Common myeloid progenitor, CD34-positive (primary cell): ENCODE results near the gene RALGPS2.

Experiments used
- CTCF ChIA-PET: fragments of 350-600 bp; sonication (Branson Sonifier 250); formaldehyde crosslinking; loops from one replicate; lab custom pipeline; 2021; ENCODE audit warnings: antibody characterized with exemption; lab: Charles Lee
- POLR2A ChIA-PET: fragments of 350-600 bp; sonication (Branson Sonifier 250); formaldehyde crosslinking; loops from one replicate; lab custom pipeline; 2021; ENCODE audit warnings: antibody characterized with exemption; lab: Charles Lee
- DNase-seq, 3 donors: peaks; one replicate each; pipeline versions ENCODE4 v3.0.0 to v3.0.0-alpha.2; 2013
- H3K27ac ChIP-seq, 2 experiments: 1 replicate in 1 of 2; 2 replicates in 1 of 2; pipeline ENCODE4 v1.7.0; 2013; ENCODE audit warnings: inconsistent platforms in 2 of 2, low read length in 2 of 2, mild to moderate bottlenecking in 2 of 2, low read depth in 1 of 2, moderate library complexity in 1 of 2; ENCODE audit not compliant: severe bottlenecking in 2 of 2, insufficient read depth in 1 of 2, poor library complexity in 1 of 2
- H3K27me3 ChIP-seq, 5 experiments: replicated peaks in 2 of 5; 1 replicate in 3 of 5; 2 replicates in 2 of 5; pipeline versions ENCODE4 v1.6.1 to v1.7.0; 2013; ENCODE audit warnings: low read length in 4 of 5, mild to moderate bottlenecking in 2 of 5, moderate library complexity in 2 of 5, inconsistent platforms in 1 of 5; ENCODE audit not compliant: insufficient read depth in 5 of 5, control insufficient read depth in 4 of 5
- H3K36me3 ChIP-seq, 4 experiments: 1 replicate in 2 of 4; 2 replicates in 2 of 4; pipeline versions ENCODE4 v1.6.1 to v1.7.0; 2013; ENCODE audit warnings: low read length in 3 of 4, control low read depth in 1 of 4, mild to moderate bottlenecking in 1 of 4; ENCODE audit not compliant: control insufficient read depth in 4 of 4, insufficient read depth in 4 of 4
- H3K4me1 ChIP-seq, 4 experiments: 1 replicate in 3 of 4; 2 replicates in 1 of 4; pipeline versions ENCODE4 v1.6.1 to v1.7.1; 2013; ENCODE audit warnings: low read length in 3 of 4, mild to moderate bottlenecking in 3 of 4, control low read depth in 1 of 4, inconsistent platforms in 1 of 4, moderate library complexity in 1 of 4; ENCODE audit not compliant: control insufficient read depth in 4 of 4, insufficient read depth in 4 of 4; ENCODE audit errors: control extremely low read depth in 1 of 4
- H3K4me3 ChIP-seq, 7 experiments: 1 replicate in 4 of 7; 2 replicates in 3 of 7; pipeline versions ENCODE4 v1.5.1 to v1.7.0; 2013; ENCODE audit warnings: mild to moderate bottlenecking in 7 of 7, low read length in 6 of 7, moderate library complexity in 6 of 7, inconsistent platforms in 2 of 7, low read depth in 2 of 7, control low read depth in 1 of 7; ENCODE audit not compliant: insufficient read depth in 4 of 7, control insufficient read depth in 1 of 7; ENCODE audit errors: extremely low read depth in 1 of 7
- H3K9me3 ChIP-seq, 5 experiments: 1 replicate in 4 of 5; 2 replicates in 1 of 5; pipeline versions ENCODE4 v1.6.1 to v1.7.1; 2013; ENCODE audit warnings: low read length in 4 of 5, mild to moderate bottlenecking in 2 of 5, inconsistent platforms in 1 of 5, low read depth in 1 of 5, moderate library complexity in 1 of 5; ENCODE audit not compliant: control insufficient read depth in 4 of 5, insufficient read depth in 2 of 5; ENCODE audit errors: control extremely low read depth in 1 of 5
- WGBS: methylation state at CpG from one replicate; pipeline ENCODE4 v1.1.5; 2013; ENCODE audit not compliant: insufficient coverage; 5-methylcytosine and 5-hydroxymethylcytosine counted together

The RALGPS2 gene

GRCh38 chr1:178810585-178810984, 85.5 kb downstream of the RALGPS2 start:
- H3K9me3 ChIP-seq = no peaks in the 10 kb centered on the region
- CTCF ChIA-PET = interaction anchor here (0.6 kb wide), 1 partner anchor 56 kb away, joined by 3 read pairs; no protein-coding TSS in a partner anchor

GRCh38 chr1:178818416-178818815, 93.4 kb downstream of the RALGPS2 start:
- WGBS = 100% methylated on average over 1 of the region's 2 CpGs
- H3K9me3 ChIP-seq = no peaks in the 10 kb centered on the region
- DNase-seq = no peak
- no peak overlapping the region for H3K4me3 ChIP-seq
- ChIA-PET POLR2A (no interaction called here), CTCF (no interaction called here)
- H3K27me3 ChIP-seq = no peaks in the 10 kb centered on the region
- no peaks in the 10 kb centered on the region for H3K4me1 ChIP-seq
- H3K36me3 ChIP-seq = peaks cover 0 to 8% (median 3%) of the 10 kb centered on the region in 4 experiments
- no peak overlapping the region for H3K27ac ChIP-seq

More at GRCh38 chr1:178810585-178810984, 85.5 kb downstream of the RALGPS2 start:
- Histone ChIP-seq H3K4me1 (no peaks in the 10 kb centered on the region), H3K36me3 (peaks cover 3 to 10% (median 7%) of the 10 kb centered on the region in 4 experiments), H3K27me3 (no peaks in the 10 kb centered on the region), H3K27ac (no peak overlapping the region), H3K4me3 (no peak overlapping the region)
- DNase-seq = no peak
- POLR2A ChIA-PET = interaction anchor here (0.5 kb wide), 1 partner anchor 39 kb away, joined by 3 read pairs; no protein-coding TSS in a partner anchor

GRCh38 chr1:178819123-178819522, 94.1 kb downstream of the RALGPS2 start:
- 100% methylated on average over 3 of the region's 4 CpGs for WGBS
- ChIA-PET POLR2A (no interaction called here), CTCF (interaction anchor here (1.0 kb wide), 1 partner anchor 17 kb away, joined by 3 read pairs; no protein-coding TSS in a partner anchor)
- Histone ChIP-seq H3K4me1 (no peaks in the 10 kb centered on the region), H3K9me3 (no peaks in the 10 kb centered on the region), H3K4me3 (no peak overlapping the region), H3K27me3 (no peaks in the 10 kb centered on the region), H3K27ac (no peak overlapping the region), H3K36me3 (peaks cover 0 to 9% (median 6%) of the 10 kb centered on the region in 4 experiments)
- no peak for DNase-seq

- Histone ChIP-seq H3K4me3 (no peak overlapping the region), H3K36me3 (peaks cover 0 to 10% (median 5%) of the 10 kb centered on the region in 4 experiments), H3K27me3 (no peaks in the 10 kb centered on the region), H3K27ac (no peak overlapping the region), H3K9me3 (peaks cover 0 to 3% (median 0%) of the 10 kb centered on the region in 5 experiments), H3K4me1 (no peaks in the 10 kb centered on the region)
- ChIA-PET POLR2A (interaction anchor here (0.6 kb wide), 1 partner anchor 137 kb away, joined by 5 read pairs; no protein-coding TSS in a partner anchor), CTCF (no interaction called here)
- no CpG with 5 or more reads among the region's 1 CpG for WGBS
- no peak for DNase-seq
These were observed 96.3 kb downstream of the RALGPS2 start for GRCh38 chr1:178821134-178821866.

GRCh38 chr1:178825167-178825566, 100.1 kb downstream of the RALGPS2 start:
- no peak overlapping the region for H3K27ac ChIP-seq
- H3K9me3 ChIP-seq = peaks cover 0 to 5% (median 0%) of the 10 kb centered on the region in 5 experiments
- no peak overlapping the region for H3K4me3 ChIP-seq
- no peaks in the 10 kb centered on the region for H3K27me3 ChIP-seq
- H3K4me1 ChIP-seq = no peaks in the 10 kb centered on the region
- 100% methylated on average over 2 of the region's 2 CpGs for WGBS
- ChIA-PET POLR2A (no interaction called here), CTCF (no interaction called here)
- DNase-seq = no peak
- H3K36me3 ChIP-seq = peaks cover 0 to 18% (median 7%) of the 10 kb centered on the region in 4 experiments

DNA sequence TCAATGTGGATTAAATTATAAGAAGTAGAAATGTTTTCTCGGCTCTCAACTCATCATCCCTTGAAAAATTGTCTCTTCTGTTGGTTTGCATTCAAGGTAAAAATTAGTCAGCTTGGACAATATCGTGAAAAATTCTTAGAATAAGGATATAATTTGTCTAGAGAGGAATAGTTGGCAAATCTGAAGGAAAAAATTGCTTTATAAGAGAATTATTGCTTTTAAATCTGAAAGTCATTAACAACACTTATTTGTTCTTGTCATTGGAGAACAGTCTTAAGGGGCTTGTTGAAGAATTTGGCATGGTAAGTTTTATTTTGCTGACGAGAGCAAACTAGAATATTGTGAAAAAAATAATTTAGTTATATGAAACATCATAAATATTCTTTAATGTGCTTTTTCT, 119.4 kb downstream of the RALGPS2 start:
- Histone ChIP-seq H3K27me3 (no peaks in the 10 kb centered on the region), H3K4me3 (no peak overlapping the region), H3K4me1 (no peaks in the 10 kb centered on the region), H3K27ac (no peak overlapping the region), H3K36me3 (no peaks in the 10 kb centered on the region), H3K9me3 (no peaks in the 10 kb centered on the region)
- no CpG with 5 or more reads among the region's 3 CpGs for WGBS
- DNase-seq = no peak
- CTCF ChIA-PET = no interaction called here
- POLR2A ChIA-PET = no interaction called here

GRCh38 chr1:178846306-178846705, 121.3 kb downstream of the RALGPS2 start:
- H3K9me3 ChIP-seq = no peaks in the 10 kb centered on the region
- H3K27me3 ChIP-seq = no peaks in the 10 kb centered on the region
- no peak overlapping the region for H3K27ac ChIP-seq
- no peak overlapping the region for H3K4me3 ChIP-seq
- H3K36me3 ChIP-seq = no peaks in the 10 kb centered on the region
- ChIA-PET CTCF (no interaction called here), POLR2A (no interaction called here)
- no peak for DNase-seq
- H3K4me1 ChIP-seq = no peaks in the 10 kb centered on the region
